ENCODE data around the gene LHFPL2. TPM values are rescaled to one million over a fixed set of nuclear protein-coding genes. Genes with fewer than 3 reads are reported as not detected.

The LHFPL2 gene
- total and polyA plus RNA-seq, 2 donors (not counting 1 experiment from before 2014, with no cell fraction given), result 3.8 to 35.5 TPM

DNA sequence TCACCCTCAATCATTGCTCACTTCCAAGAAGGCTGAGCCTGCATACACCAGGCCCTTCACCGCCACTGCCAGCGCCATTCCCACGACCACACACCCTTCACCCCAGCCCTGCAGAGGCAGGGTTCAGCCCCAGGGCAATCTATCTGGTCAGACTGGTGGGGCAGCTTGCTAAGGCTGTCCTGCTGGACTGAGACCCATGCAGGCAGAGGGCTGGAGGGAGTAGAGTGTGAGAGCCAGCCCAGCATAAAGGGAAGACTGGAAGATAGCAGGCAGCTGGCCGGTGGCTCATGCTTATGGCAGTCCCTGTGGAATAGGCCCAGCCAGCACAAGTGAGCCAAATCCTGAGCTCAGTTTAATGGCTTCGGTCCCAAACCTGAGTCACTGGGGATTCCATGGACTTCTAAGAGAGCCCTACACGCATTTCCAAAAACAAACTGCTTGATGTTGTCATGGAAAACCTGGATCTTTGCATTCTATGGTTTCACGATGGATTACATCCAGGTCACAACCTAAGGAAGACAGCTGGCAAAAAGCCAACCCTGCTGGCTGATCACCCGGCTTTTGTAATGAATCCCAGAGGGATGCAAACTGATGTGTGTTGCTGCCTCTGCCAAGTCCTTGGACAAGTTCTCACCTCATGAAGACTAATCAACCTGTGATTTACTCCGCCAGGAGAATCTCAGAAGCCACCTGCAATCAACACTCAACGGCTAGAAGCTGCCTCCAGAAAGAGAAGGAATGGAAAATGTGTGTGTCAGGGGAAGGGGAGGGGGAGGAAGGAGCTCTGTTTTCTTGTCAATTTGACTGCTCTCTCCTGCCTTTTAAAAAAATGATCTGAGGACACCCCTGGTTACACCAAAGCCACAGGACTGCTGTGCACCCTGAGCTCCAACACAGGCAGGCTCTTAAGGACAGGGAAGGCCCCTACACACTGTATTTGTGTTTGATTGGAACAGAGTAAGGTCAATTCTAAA is 143.6 kb downstream of the LHFPL2 start:
- H4K20me1 ChIP-seq (ENCODE audit: control insufficient read depth, insufficient read depth, low read length, poor library complexity, severe bottlenecking), result no peaks in the 10 kb centered on the region
- H3K9ac ChIP-seq (ENCODE audit: low read length), result no peak overlapping the region
- ATAC-seq (ENCODE audit: low read depth), result no peak

More for the DNA sequence above, 143.6 kb downstream of the LHFPL2 start:
- TF ChIP-seq EZH2 (IDR thresholded peaks at IDR 0.05; ENCODE audit: borderline replicate concordance, insufficient read depth, low read depth, low read length, poor library complexity, severe bottlenecking), result no peak
- TF ChIP-seq, protein P1, sequence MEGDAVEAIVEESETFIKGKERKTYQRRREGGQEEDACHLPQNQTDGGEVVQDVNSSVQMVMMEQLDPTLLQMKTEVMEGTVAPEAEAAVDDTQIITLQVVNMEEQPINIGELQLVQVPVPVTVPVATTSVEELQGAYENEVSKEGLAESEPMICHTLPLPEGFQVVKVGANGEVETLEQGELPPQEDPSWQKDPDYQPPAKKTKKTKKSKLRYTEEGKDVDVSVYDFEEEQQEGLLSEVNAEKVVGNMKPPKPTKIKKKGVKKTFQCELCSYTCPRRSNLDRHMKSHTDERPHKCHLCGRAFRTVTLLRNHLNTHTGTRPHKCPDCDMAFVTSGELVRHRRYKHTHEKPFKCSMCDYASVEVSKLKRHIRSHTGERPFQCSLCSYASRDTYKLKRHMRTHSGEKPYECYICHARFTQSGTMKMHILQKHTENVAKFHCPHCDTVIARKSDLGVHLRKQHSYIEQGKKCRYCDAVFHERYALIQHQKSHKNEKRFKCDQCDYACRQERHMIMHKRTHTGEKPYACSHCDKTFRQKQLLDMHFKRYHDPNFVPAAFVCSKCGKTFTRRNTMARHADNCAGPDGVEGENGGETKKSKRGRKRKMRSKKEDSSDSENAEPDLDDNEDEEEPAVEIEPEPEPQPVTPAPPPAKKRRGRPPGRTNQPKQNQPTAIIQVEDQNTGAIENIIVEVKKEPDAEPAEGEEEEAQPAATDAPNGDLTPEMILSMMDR (IDR thresholded peaks at IDR 0.05), result no peak
- Mint-ChIP-seq H3K4me1 (peaks cover 32% of the 10 kb centered on the region), H3K27me3 (no peaks in the 10 kb centered on the region), H3K4me3 (no peak overlapping the region), H3K9me3 (ENCODE audit: insufficient read depth) (no peaks in the 10 kb centered on the region), H3K27ac (no peak overlapping the region)
- Histone ChIP-seq H3K9me3 (ENCODE audit: control extremely low read depth in 1 of 3, control insufficient read depth in 2 of 3, insufficient read depth in 1 of 3, low read length in 2 of 3) (peaks cover 0 to 3% (median 0%) of the 10 kb centered on the region in 3 donors), H3K27me3 (replicated peaks in 1 of 4; ENCODE audit: control extremely low read depth in 1 of 4, control insufficient read depth in 3 of 4, insufficient read depth in 4 of 4, low read length in 3 of 4) (peaks cover 0 to 10% (median 5%) of the 10 kb centered on the region in 4 experiments), H3K4me1 (ENCODE audit: control insufficient read depth in 2 of 2, insufficient read depth in 2 of 2, low read length in 2 of 2) (peaks cover 14 to 16% of the 10 kb centered on the region in 2 donors), H3K79me2 (ENCODE audit: control insufficient read depth, insufficient read depth, low read length) (peaks cover 10% of the 10 kb centered on the region), H3K4me3 (ENCODE audit: control extremely low read depth in 1 of 5, extremely low read depth in 1 of 5, insufficient read depth in 1 of 5, low read depth in 2 of 5, low read length in 4 of 5) (no peak overlapping the region), H3K36me3 (replicated peaks in 1 of 2; ENCODE audit: control extremely low read depth in 1 of 2, control insufficient read depth in 1 of 2, extremely low read depth in 1 of 2, insufficient read depth in 2 of 2, low read length in 1 of 2) (no peaks in the 10 kb centered on the region), H3K27ac (ENCODE audit: low read length in 2 of 2) (no peak overlapping the region), H3K4me2 (replicated peaks; ENCODE audit: low read depth, low read length, poor library complexity, severe bottlenecking) (no peak overlapping the region), H2AFZ (ENCODE audit: insufficient read depth, low read depth, low read length, poor library complexity, severe bottlenecking) (no peak overlapping the region)
- ChIA-PET POLR2A (no interaction called here), CTCF (no interaction called here)
- 81% methylated on average over 6 of the region's 10 CpGs for WGBS (ENCODE audit: insufficient coverage)
- intact Hi-C loops (cut with micrococcal nuclease), result loop anchor here (5.0 kb wide), 1 partner anchor 33 kb away; no protein-coding TSS in a partner anchor
- no peak for DNase-seq
